ENCODE measurements around the gene TCAIM. TPM values are rescaled to one million over a fixed set of nuclear protein-coding genes. Genes with fewer than 3 reads are reported as not detected.

The TCAIM gene
- polyA plus RNA-seq, 1 donor from 2014 or later = 38.1 TPM

GRCh38 chr3:44392489-44392888 lies 53.9 kb downstream of the TCAIM start:
- H3K79me2 ChIP-seq (replicated peaks; ENCODE audit: insufficient read depth, low read length) = no peaks in the 10 kb centered on the region
- no peak overlapping the region for H3K4me2 ChIP-seq (ENCODE audit: low read length)
- H2AFZ ChIP-seq (ENCODE audit: low read depth, low read length) = no peak overlapping the region
- peaks cover 6% of the 10 kb centered on the region for H3K36me3 ChIP-seq (ENCODE audit: insufficient read depth, low read length)
- H3K9ac ChIP-seq (ENCODE audit: low read length) = no peak overlapping the region
- no peaks in the 10 kb centered on the region for H4K20me1 ChIP-seq (ENCODE audit: insufficient read depth)
- H3K9me2 ChIP-seq (ENCODE audit: insufficient read depth, low read length) = no peaks in the 10 kb centered on the region
- H3K27me3 ChIP-seq (ENCODE audit: insufficient read depth, low read depth, low read length) = no peaks in the 10 kb centered on the region
- no peak for TF ChIP-seq REST (IDR thresholded peaks at IDR 0.05; ENCODE audit: borderline replicate concordance)
- H3K4me3 ChIP-seq (ENCODE audit: low read length) = no peak overlapping the region
- no peaks in the 10 kb centered on the region for H3K9me3 ChIP-seq (ENCODE audit: low read length)
- H3K27ac ChIP-seq (ENCODE audit: low read length) = no peak overlapping the region
- H3F3A ChIP-seq (ENCODE audit: insufficient read depth, low read length, poor library complexity, severe bottlenecking) = no peaks in the 10 kb centered on the region

- H3K36me3 ChIP-seq (ENCODE audit: insufficient read depth, low read length) = peaks cover 6% of the 10 kb centered on the region
- no peak overlapping the region for H3K4me3 ChIP-seq (ENCODE audit: low read length)
- no peak overlapping the region for H3K4me2 ChIP-seq (ENCODE audit: low read length)
- H2AFZ ChIP-seq (ENCODE audit: low read depth, low read length) = no peak overlapping the region
- no peaks in the 10 kb centered on the region for H3K27me3 ChIP-seq (ENCODE audit: insufficient read depth, low read depth, low read length)
- no peak overlapping the region for H3K27ac ChIP-seq (ENCODE audit: low read length)
- no peak for TF ChIP-seq RAD21 (conservative IDR thresholded peaks at IDR 0.05)
- TF ChIP-seq CTCF (IDR thresholded peaks at IDR 0.05; ENCODE audit: poor library complexity, severe bottlenecking) = no peak
- no peak for TF ChIP-seq POLR2AphosphoS5 (IDR thresholded peaks at IDR 0.05)
- H3K9ac ChIP-seq (ENCODE audit: low read length) = no peak overlapping the region
- H4K20me1 ChIP-seq (ENCODE audit: insufficient read depth) = no peaks in the 10 kb centered on the region
- no peaks in the 10 kb centered on the region for H3F3A ChIP-seq (ENCODE audit: insufficient read depth, low read length, poor library complexity, severe bottlenecking)
- no peaks in the 10 kb centered on the region for H3K79me2 ChIP-seq (replicated peaks; ENCODE audit: insufficient read depth, low read length)
- H3K9me2 ChIP-seq (ENCODE audit: insufficient read depth, low read length) = no peaks in the 10 kb centered on the region
- H3K9me3 ChIP-seq (ENCODE audit: low read length) = no peaks in the 10 kb centered on the region
Measured at GRCh38 chr3:44395714-44396113, 57.1 kb downstream of the TCAIM start.

- no peak overlapping the region for H3K27ac ChIP-seq (ENCODE audit: low read length)
- no peak overlapping the region for H2AFZ ChIP-seq (ENCODE audit: low read depth, low read length)
- H4K20me1 ChIP-seq (ENCODE audit: insufficient read depth) = no peaks in the 10 kb centered on the region
- no peak overlapping the region for H3K9ac ChIP-seq (ENCODE audit: low read length)
- H3K4me3 ChIP-seq (ENCODE audit: low read length) = no peak overlapping the region
- TF ChIP-seq CTCF (IDR thresholded peaks at IDR 0.05; ENCODE audit: poor library complexity, severe bottlenecking) = no peak
- no peak for TF ChIP-seq SMC3 (conservative IDR thresholded peaks at IDR 0.05; ENCODE audit: poor library complexity)
- TF ChIP-seq EP300 (conservative IDR thresholded peaks at IDR 0.05; ENCODE audit: poor library complexity, severe bottlenecking) = no peak
- TF ChIP-seq REST (IDR thresholded peaks at IDR 0.05; ENCODE audit: borderline replicate concordance) = no peak
- no peak for TF ChIP-seq MXI1 (conservative IDR thresholded peaks at IDR 0.05; ENCODE audit: poor library complexity, severe bottlenecking)
- no peak for TF ChIP-seq POLR2AphosphoS5 (IDR thresholded peaks at IDR 0.05)
- TF ChIP-seq TAF1 (IDR thresholded peaks at IDR 0.05; ENCODE audit: low read depth) = no peak
- no peak for TF ChIP-seq EZH2 (IDR thresholded peaks at IDR 0.05; ENCODE audit: borderline replicate concordance, insufficient read depth, low read length, poor library complexity, severe bottlenecking)
- TF ChIP-seq RAD21 (conservative IDR thresholded peaks at IDR 0.05) = no peak
- no peaks in the 10 kb centered on the region for H3K79me2 ChIP-seq (replicated peaks; ENCODE audit: insufficient read depth, low read length)
- H3K36me3 ChIP-seq (ENCODE audit: insufficient read depth, low read length) = peaks cover 6% of the 10 kb centered on the region
- H3K4me2 ChIP-seq (ENCODE audit: low read length) = no peak overlapping the region
- H3K9me2 ChIP-seq (ENCODE audit: insufficient read depth, low read length) = no peaks in the 10 kb centered on the region
- H3F3A ChIP-seq (ENCODE audit: insufficient read depth, low read length, poor library complexity, severe bottlenecking) = no peaks in the 10 kb centered on the region
- no peaks in the 10 kb centered on the region for H3K9me3 ChIP-seq (ENCODE audit: low read length)
- no peaks in the 10 kb centered on the region for H3K27me3 ChIP-seq (ENCODE audit: insufficient read depth, low read depth, low read length)
Measured at GRCh38 chr3:44396200-44397171, 57.9 kb downstream of the TCAIM start.

Data from neural cell (in vitro differentiated cells).